HepG2 (cell line): ENCODE results near the gene OPA3. TPM values are rescaled to one million over a fixed set of nuclear protein-coding genes. Genes with fewer than 3 reads are reported as not detected.

ENCODE experiments used
- ATAC-seq: fragments of 200-7000 bp; cut with Tn5 transposase; 3 replicates; pipeline ENCODE4 v1.9.1; 2020; ENCODE audit warnings: mild to moderate bottlenecking, moderate library complexity
- BruUV-seq: library from RNA; stranded (reverse); fragments of 400-500 nt; replicated peaks from 2 replicates; lab custom pipeline; 2021; lab: Mats Ljungman, UMichigan
- CTCF ChIA-PET: fragments of 300-600 bp; formaldehyde crosslinking; extraction: SDS; loops from one replicate; lab custom pipeline; 2021; ENCODE audit warnings: low total read pairs, inconsistent platforms, low intra/inter-chr PET ratio; lab: Yijun Ruan, JAX
- POLR2A ChIA-PET: fragments of 350-600 bp; sonication (Branson Sonifier 250); formaldehyde crosslinking; loops from one replicate; lab custom pipeline; 2020; ENCODE audit warnings: antibody characterized with exemption, inconsistent platforms; lab: Yijun Ruan, JAX
- DNase-seq: peaks from one replicate; pipeline ENCODE4 v3.0.0-alpha.2; 2015; ENCODE audit warnings: low spot score
- FAIRE-seq: peaks from 3 replicates; lab custom pipeline; 2011; peaks lifted over from hg19 to GRCh38; lab: Jason Lieb, UNC
- H2AFZ ChIP-seq: one replicate; pipeline ENCODE4 v1.6.1; 2011; ENCODE audit warnings: low read length, inconsistent platforms
- H3K27ac ChIP-seq: fragments of 300-600 bp; 3 replicates; pipeline ENCODE4 v1.8.0; 2011; ENCODE audit warnings: mixed run types, mild to moderate bottlenecking, mixed read lengths, low read length, inconsistent platforms; ENCODE audit not compliant: insufficient read depth; ENCODE audit errors: extremely low read length
- H3K27me3 ChIP-seq, 2 experiments: fragments of 200-600 bp in 1 of 2; 2 replicates in 1 of 2; 3 replicates in 1 of 2; pipeline versions ENCODE4 v1.6.0 to v1.8.0; 2011; ENCODE audit warnings: low read length in 2 of 2, mild to moderate bottlenecking in 2 of 2, moderate library complexity in 2 of 2, inconsistent platforms in 1 of 2; ENCODE audit not compliant: insufficient read depth in 2 of 2, control insufficient read depth in 1 of 2
- H3K36me3 ChIP-seq, 2 experiments: fragments of 200-600 bp in 1 of 2; replicated peaks in 1 of 2; 2 replicates in 1 of 2; 3 replicates in 1 of 2; pipeline versions ENCODE4 v1.5.1 to v1.8.0; 2011; ENCODE audit warnings: low read length in 2 of 2, inconsistent platforms in 1 of 2; ENCODE audit not compliant: insufficient read depth in 2 of 2, control insufficient read depth in 1 of 2
- H3K4me1 ChIP-seq: 2 replicates; pipeline ENCODE4 v1.5.1; 2012; ENCODE audit warnings: low read length, inconsistent platforms; ENCODE audit not compliant: insufficient read depth
- H3K4me2 ChIP-seq: 2 replicates; pipeline ENCODE4 v1.6.0; 2011; ENCODE audit warnings: low read depth, low read length, inconsistent platforms
- H3K4me3 ChIP-seq, 3 experiments: fragments of 200-600 bp in 1 of 3; sonication (generic), shearing (Covaris generic) in 1 of 3; replicated peaks in 1 of 3; 2 replicates each; pipeline ENCODE4 v1.5.1; 2011 to 2016; ENCODE audit warnings: low read length in 3 of 3, inconsistent platforms in 2 of 3, low read depth in 2 of 3, mild to moderate bottlenecking in 2 of 3, control low read depth in 1 of 3, mixed read lengths in 1 of 3; ENCODE audit not compliant: insufficient read depth in 1 of 3
- H3K79me2 ChIP-seq: one replicate; pipeline ENCODE4 v1.6.1; 2011; ENCODE audit warnings: low read length, inconsistent platforms; ENCODE audit not compliant: insufficient read depth
- H3K9ac ChIP-seq: 2 replicates; pipeline ENCODE4 v1.6.0; 2011; ENCODE audit warnings: mild to moderate bottlenecking, low read depth, low read length, inconsistent platforms; ENCODE audit not compliant: insufficient read depth
- H3K9me3 ChIP-seq: 2 replicates; pipeline ENCODE4 v1.5.1; 2012; ENCODE audit warnings: mild to moderate bottlenecking, low read length
- H4K20me1 ChIP-seq: 2 replicates; pipeline ENCODE4 v1.6.0; 2011; ENCODE audit warnings: inconsistent platforms, mild to moderate bottlenecking, low read length, moderate library complexity; ENCODE audit not compliant: insufficient read depth
- ARHGAP35 ChIP-seq: sonication (generic); formaldehyde crosslinking; IDR thresholded peaks from 2 replicates; pipeline ENCODE4 v1.9.0; 2022; ENCODE audit warnings: mild to moderate bottlenecking, inconsistent platforms, moderate library complexity, missing genetic modification reagents, borderline replicate concordance
- KDM5A ChIP-seq: fragments of 200-600 bp; sonication (generic); IDR thresholded peaks from 2 replicates; pipeline ENCODE4 v1.7.0; 2018; ENCODE audit warnings: antibody characterized with exemption, mild to moderate bottlenecking, low read length, borderline replicate concordance
- NR2C2 ChIP-seq: sonication (generic); formaldehyde crosslinking; IDR thresholded peaks from 2 replicates; pipeline ENCODE4 v1.4.0; 2020; ENCODE audit warnings: missing genetic modification reagents, mild to moderate bottlenecking, moderate library complexity, borderline replicate concordance
- PCBP2 ChIP-seq: fragments of 200-400 bp; formaldehyde crosslinking; optimal IDR thresholded peaks from 2 replicates; pipeline ENCODE3; 2018; ENCODE audit warnings: low read length, low read depth; ENCODE audit not compliant: poor library complexity, severe bottlenecking
- ZFP36 ChIP-seq: fragments of 150-350 bp; IDR thresholded peaks from 2 replicates; pipeline ENCODE4 v1.6.1; 2018; ENCODE audit warnings: borderline replicate concordance, low read length, low read depth; ENCODE audit not compliant: partially characterized antibody
- ZNF260 ChIP-seq: sonication (generic); formaldehyde crosslinking; IDR thresholded peaks from 2 replicates; pipeline ENCODE4 v1.4.0; 2020; ENCODE audit warnings: missing genetic modification reagents, low read depth, mild to moderate bottlenecking, borderline replicate concordance
- ZNF383 ChIP-seq: sonication (generic); formaldehyde crosslinking; IDR thresholded peaks from 2 replicates; pipeline ENCODE4 v1.4.0; 2020; ENCODE audit warnings: missing genetic modification reagents, mild to moderate bottlenecking, borderline replicate concordance
- WGBS: methylation state at CpG from one replicate; pipeline ENCODE4 v1.1.6; 2017; ENCODE audit warnings: low lambda C conversion rate; 5-methylcytosine and 5-hydroxymethylcytosine counted together
- in situ Hi-C: cut with HindIII; loops from 2 replicates; pipeline ENCODE4 v1.10.0; 2017; ENCODE audit warnings: low pct_unique_long_range_greater_than_20kb; ENCODE audit not compliant: extremely low pct_ligation_motif_present
- intact Hi-C: fragments of 100-400 bp; cut with micrococcal nuclease; formaldehyde crosslinking; loops from one replicate; pipeline ENCODE4 v1.10.0; 2022; ENCODE audit not compliant: unreplicated experiment
- polyA plus RNA-seq, 8 experiments: library from polyadenylated mRNA; depleted of rRNA in 3 of 8; stranded (reverse) in 7 of 8; unstranded in 1 of 8; fragments of >200 nt; fragmentation: Illumina TruSeq in 4 of 8; extraction: Trizol in 4 of 8; gene quantifications; 2 replicates each; pipeline versions ENCODE4 v1.2.1 to v1.2.3, GENCODE V29; 2011 to 2016; ENCODE audit warnings: low read depth in 4 of 8, missing spikeins in 1 of 8, mixed read lengths in 1 of 8; ENCODE audit not compliant: insufficient read depth in 1 of 8
- total RNA-seq, 5 experiments: library from RNA; depleted of rRNA; stranded (reverse); fragments of >200 nt; fragmentation: Illumina TruSeq; extraction: Trizol; gene quantifications; 2 replicates each; pipeline ENCODE4 v1.2.3, GENCODE V29; 2016; ENCODE audit warnings: low read depth in 1 of 5
- TF ChIP-seq, protein P1 (sequence below): sonication (generic); formaldehyde crosslinking; IDR thresholded peaks from 2 replicates; pipeline ENCODE4 v1.8.0; 2022; ENCODE audit warnings: mild to moderate bottlenecking, missing genetic modification reagents; ENCODE audit not compliant: insufficient replicate concordance
- TF ChIP-seq, protein P2 (sequence below): sonication (generic); formaldehyde crosslinking; IDR thresholded peaks from 2 replicates; pipeline ENCODE4 v1.9.0; 2021; ENCODE audit warnings: missing genetic modification reagents, borderline replicate concordance
- TF ChIP-seq, protein P3 (sequence below): IDR thresholded peaks from 2 replicates; pipeline ENCODE4 v1.4.0; 2020; ENCODE audit warnings: mild to moderate bottlenecking, missing genetic modification reagents

Gene OPA3
- total and polyA plus RNA-seq, 2 of the 13 experiments (the other 11 are each of a cell fraction or from before 2014, with no cell fraction given): 8.3 to 17.7 TPM

DNA sequence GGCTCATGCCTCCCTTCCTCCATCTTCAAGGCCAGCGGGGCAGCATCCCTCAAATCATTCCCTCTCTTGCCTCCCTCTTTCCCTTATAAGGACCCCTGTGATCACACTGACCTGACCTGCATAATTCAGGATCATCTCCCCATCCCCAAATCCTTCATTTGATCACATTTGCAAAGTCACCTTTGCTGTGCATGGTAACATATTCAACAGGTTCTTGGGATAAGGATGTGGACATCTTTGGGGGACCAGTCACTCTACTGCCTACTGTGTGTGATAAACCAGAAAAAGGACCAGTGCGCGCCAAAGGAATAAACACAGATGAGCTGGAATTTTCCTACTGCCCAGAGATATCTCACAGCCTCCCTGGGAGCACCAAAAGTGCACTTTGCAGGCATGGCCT lies 7.9 kb downstream of the OPA3 start:
- no TSS peak for BruUV-seq
- Histone ChIP-seq H3K9ac (no peak overlapping the region), H4K20me1 (no peaks in the 10 kb centered on the region), H3K36me3 (peaks cover 1 to 4% of the 10 kb centered on the region in 2 experiments; a peak in 1 of 5 replicates), H3K9me3 (no peaks in the 10 kb centered on the region), H3K4me2 (peak overlapping the region; percentile 72), H3K79me2 (peaks cover 32% of the 10 kb centered on the region), H2AFZ (no peak overlapping the region), H3K4me3 (peak overlapping the region in 1 of 3 experiments; percentile 23; a peak in 1 of 6 replicates), H3K4me1 (peaks cover 59% of the 10 kb centered on the region), H3K27me3 (no peaks in the 10 kb centered on the region), H3K27ac (peak overlapping the region; percentile 74)
- 55% methylated on average over 3 of the region's 3 CpGs for WGBS
- ChIA-PET POLR2A (interaction anchor here (1.1 to 1.8 kb wide), 3 partner anchors 42 to 100 kb away, joined by 3 to 6 read pairs (median 4); no protein-coding TSS in a partner anchor), CTCF (interaction anchor here (1.6 kb wide), 1 partner anchor 66 kb away, joined by 6 read pairs; no protein-coding TSS in a partner anchor)
- TF ChIP-seq, protein P1, sequence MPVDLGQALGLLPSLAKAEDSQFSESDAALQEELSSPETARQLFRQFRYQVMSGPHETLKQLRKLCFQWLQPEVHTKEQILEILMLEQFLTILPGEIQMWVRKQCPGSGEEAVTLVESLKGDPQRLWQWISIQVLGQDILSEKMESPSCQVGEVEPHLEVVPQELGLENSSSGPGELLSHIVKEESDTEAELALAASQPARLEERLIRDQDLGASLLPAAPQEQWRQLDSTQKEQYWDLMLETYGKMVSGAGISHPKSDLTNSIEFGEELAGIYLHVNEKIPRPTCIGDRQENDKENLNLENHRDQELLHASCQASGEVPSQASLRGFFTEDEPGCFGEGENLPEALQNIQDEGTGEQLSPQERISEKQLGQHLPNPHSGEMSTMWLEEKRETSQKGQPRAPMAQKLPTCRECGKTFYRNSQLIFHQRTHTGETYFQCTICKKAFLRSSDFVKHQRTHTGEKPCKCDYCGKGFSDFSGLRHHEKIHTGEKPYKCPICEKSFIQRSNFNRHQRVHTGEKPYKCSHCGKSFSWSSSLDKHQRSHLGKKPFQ (CRISPR knock-in tag): peak; percentile 43
- no peak for TF ChIP-seq NR2C2 (CRISPR knock-in tag)
- no peak for DNase-seq
- intact Hi-C loops (no loop called here), in situ Hi-C loops (no loop called here)
- FAIRE-seq: no peak
- no peak; the same call in 2 of the 3 replicates for ATAC-seq

DNA sequence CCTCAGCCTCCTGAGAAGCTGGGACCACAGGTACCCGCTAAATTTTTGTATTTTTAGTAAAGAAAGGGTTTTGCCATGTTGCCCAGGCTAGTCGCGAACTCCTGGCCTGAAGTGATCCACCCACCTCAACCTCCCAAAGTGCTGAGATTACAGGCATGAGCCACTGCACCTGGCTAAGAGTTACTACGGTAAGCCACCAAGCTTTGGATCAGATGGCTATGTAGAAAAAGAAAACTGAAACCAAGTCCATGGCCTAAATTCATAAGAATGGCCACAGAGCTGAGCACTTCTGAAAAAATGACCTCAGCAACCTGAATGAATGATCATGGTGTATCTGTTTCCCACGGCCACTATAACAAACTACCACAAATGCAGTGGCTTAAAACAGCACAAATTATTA lies 9.4 kb downstream of the OPA3 start:
- H3K4me2 ChIP-seq: no peak overlapping the region
- H3K4me1 ChIP-seq: peaks cover 51% of the 10 kb centered on the region
- BruUV-seq: no TSS peak
- intact Hi-C loops (no loop called here), in situ Hi-C loops (no loop called here)
- H3K79me2 ChIP-seq: peaks cover 23% of the 10 kb centered on the region
- H3K9ac ChIP-seq: no peak overlapping the region
- no peak overlapping the region for H3K4me3 ChIP-seq
- WGBS: 98% methylated on average over 5 of the region's 5 CpGs
- H4K20me1 ChIP-seq: no peaks in the 10 kb centered on the region
- no peaks in the 10 kb centered on the region for H3K9me3 ChIP-seq
- ChIA-PET POLR2A (no interaction called here), CTCF (no interaction called here)
- FAIRE-seq: no peak
- no peaks in the 10 kb centered on the region for H3K27me3 ChIP-seq
- no peak overlapping the region for H3K27ac ChIP-seq
- no peak for ATAC-seq
- DNase-seq: no peak
- H2AFZ ChIP-seq: no peak overlapping the region
- peaks cover 0 to 1% of the 10 kb centered on the region in 2 experiments; a peak in 1 of 5 replicates for H3K36me3 ChIP-seq
- TF ChIP-seq, protein P2, sequence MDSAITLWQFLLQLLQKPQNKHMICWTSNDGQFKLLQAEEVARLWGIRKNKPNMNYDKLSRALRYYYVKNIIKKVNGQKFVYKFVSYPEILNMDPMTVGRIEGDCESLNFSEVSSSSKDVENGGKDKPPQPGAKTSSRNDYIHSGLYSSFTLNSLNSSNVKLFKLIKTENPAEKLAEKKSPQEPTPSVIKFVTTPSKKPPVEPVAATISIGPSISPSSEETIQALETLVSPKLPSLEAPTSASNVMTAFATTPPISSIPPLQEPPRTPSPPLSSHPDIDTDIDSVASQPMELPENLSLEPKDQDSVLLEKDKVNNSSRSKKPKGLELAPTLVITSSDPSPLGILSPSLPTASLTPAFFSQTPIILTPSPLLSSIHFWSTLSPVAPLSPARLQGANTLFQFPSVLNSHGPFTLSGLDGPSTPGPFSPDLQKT: no peak
- TF ChIP-seq, protein P3, sequence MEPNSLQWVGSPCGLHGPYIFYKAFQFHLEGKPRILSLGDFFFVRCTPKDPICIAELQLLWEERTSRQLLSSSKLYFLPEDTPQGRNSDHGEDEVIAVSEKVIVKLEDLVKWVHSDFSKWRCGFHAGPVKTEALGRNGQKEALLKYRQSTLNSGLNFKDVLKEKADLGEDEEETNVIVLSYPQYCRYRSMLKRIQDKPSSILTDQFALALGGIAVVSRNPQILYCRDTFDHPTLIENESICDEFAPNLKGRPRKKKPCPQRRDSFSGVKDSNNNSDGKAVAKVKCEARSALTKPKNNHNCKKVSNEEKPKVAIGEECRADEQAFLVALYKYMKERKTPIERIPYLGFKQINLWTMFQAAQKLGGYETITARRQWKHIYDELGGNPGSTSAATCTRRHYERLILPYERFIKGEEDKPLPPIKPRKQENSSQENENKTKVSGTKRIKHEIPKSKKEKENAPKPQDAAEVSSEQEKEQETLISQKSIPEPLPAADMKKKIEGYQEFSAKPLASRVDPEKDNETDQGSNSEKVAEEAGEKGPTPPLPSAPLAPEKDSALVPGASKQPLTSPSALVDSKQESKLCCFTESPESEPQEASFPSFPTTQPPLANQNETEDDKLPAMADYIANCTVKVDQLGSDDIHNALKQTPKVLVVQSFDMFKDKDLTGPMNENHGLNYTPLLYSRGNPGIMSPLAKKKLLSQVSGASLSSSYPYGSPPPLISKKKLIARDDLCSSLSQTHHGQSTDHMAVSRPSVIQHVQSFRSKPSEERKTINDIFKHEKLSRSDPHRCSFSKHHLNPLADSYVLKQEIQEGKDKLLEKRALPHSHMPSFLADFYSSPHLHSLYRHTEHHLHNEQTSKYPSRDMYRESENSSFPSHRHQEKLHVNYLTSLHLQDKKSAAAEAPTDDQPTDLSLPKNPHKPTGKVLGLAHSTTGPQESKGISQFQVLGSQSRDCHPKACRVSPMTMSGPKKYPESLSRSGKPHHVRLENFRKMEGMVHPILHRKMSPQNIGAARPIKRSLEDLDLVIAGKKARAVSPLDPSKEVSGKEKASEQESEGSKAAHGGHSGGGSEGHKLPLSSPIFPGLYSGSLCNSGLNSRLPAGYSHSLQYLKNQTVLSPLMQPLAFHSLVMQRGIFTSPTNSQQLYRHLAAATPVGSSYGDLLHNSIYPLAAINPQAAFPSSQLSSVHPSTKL: no peak
- TF ChIP-seq ZFP36: no peak
- TF ChIP-seq ARHGAP35 (CRISPR knock-in tag): no peak
- TF ChIP-seq ZNF260 (CRISPR knock-in tag): no peak
- TF ChIP-seq ZNF383 (CRISPR knock-in tag): no peak
- no peak for TF ChIP-seq PCBP2
- TF ChIP-seq KDM5A: no peak
